Measurements from ENCODE around the gene DPYD.

DNA sequence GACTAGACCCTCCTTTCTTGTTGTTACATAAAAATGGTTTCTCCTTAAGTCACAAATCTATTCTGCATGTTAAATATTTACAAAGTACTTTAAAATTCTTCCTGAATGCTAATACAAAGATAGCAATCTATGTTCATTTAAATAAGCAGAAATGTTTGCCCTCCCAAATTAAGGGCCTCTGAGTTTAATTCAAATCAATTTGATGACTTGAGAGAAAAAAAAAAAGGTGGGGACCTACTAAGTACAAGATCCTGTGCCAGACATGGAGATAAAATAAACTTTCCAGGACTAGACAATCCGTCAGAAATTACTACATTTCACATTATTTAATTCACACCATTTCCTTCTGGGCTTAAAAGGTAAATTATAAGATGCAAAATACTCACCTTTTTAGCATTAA lies 548.3 kb downstream of the DPYD start:
- TF ChIP-seq, protein P1, sequence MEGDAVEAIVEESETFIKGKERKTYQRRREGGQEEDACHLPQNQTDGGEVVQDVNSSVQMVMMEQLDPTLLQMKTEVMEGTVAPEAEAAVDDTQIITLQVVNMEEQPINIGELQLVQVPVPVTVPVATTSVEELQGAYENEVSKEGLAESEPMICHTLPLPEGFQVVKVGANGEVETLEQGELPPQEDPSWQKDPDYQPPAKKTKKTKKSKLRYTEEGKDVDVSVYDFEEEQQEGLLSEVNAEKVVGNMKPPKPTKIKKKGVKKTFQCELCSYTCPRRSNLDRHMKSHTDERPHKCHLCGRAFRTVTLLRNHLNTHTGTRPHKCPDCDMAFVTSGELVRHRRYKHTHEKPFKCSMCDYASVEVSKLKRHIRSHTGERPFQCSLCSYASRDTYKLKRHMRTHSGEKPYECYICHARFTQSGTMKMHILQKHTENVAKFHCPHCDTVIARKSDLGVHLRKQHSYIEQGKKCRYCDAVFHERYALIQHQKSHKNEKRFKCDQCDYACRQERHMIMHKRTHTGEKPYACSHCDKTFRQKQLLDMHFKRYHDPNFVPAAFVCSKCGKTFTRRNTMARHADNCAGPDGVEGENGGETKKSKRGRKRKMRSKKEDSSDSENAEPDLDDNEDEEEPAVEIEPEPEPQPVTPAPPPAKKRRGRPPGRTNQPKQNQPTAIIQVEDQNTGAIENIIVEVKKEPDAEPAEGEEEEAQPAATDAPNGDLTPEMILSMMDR (IDR thresholded peaks at IDR 0.05; ENCODE audit: insufficient read depth, low read length, poor library complexity, severe bottlenecking), result no peak
- TF ChIP-seq EZH2phosphoT487 (conservative IDR thresholded peaks at IDR 0.05; ENCODE audit: low read length), result no peak

All from SU-DHL-6 (cell line).